ENCODE data around the gene ZP1. TPM values are rescaled to one million over a fixed set of nuclear protein-coding genes. Genes with fewer than 3 reads are reported as not detected.

Gene ZP1
- total and polyA plus RNA-seq, 2 of the 13 experiments (the other 11 are each of a cell fraction or from before 2014, with no cell fraction given) = 0.16 TPM; not detected in 1

GRCh38 chr11:60918939-60919265 is 51.6 kb downstream of the ZP1 start (continued):
- TF ChIP-seq, protein P1, sequence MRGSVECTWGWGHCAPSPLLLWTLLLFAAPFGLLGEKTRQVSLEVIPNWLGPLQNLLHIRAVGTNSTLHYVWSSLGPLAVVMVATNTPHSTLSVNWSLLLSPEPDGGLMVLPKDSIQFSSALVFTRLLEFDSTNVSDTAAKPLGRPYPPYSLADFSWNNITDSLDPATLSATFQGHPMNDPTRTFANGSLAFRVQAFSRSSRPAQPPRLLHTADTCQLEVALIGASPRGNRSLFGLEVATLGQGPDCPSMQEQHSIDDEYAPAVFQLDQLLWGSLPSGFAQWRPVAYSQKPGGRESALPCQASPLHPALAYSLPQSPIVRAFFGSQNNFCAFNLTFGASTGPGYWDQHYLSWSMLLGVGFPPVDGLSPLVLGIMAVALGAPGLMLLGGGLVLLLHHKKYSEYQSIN (CRISPR knock-in tag; IDR thresholded peaks at IDR 0.05; ENCODE audit: borderline replicate concordance) = no peak
- TF ChIP-seq SIX4 (CRISPR knock-in tag; IDR thresholded peaks at IDR 0.05) = no peak
- no peak for TF ChIP-seq PRPF4 (IDR thresholded peaks at IDR 0.05; ENCODE audit: low read depth, low read length, poor library complexity, severe bottlenecking)
- TF ChIP-seq, protein P2, sequence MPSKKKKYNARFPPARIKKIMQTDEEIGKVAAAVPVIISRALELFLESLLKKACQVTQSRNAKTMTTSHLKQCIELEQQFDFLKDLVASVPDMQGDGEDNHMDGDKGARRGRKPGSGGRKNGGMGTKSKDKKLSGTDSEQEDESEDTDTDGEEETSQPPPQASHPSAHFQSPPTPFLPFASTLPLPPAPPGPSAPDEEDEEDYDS (CRISPR knock-in tag; IDR thresholded peaks at IDR 0.05) = no peak
- TF ChIP-seq RFXANK (CRISPR knock-in tag; IDR thresholded peaks at IDR 0.05) = no peak
- no peak for TF ChIP-seq ADNP (CRISPR knock-in tag; IDR thresholded peaks at IDR 0.05)
- TF ChIP-seq RNF2 (conservative IDR thresholded peaks at IDR 0.05; ENCODE audit: low read depth) = no peak
- TF ChIP-seq ARNT (IDR thresholded peaks at IDR 0.05) = no peak

GRCh38 chr11:60919320-60919719 is 52.0 kb downstream of the ZP1 start:
- in situ Hi-C loops (cut with HindIII; ENCODE audit: extremely low pct_ligation_motif_present, low pct_unique_long_range_greater_than_20kb) = no loop called here
- Histone ChIP-seq H3K4me1 (ENCODE audit: insufficient read depth, low read length) (peaks cover 23% of the 10 kb centered on the region), H3K9me3 (ENCODE audit: low read length) (no peaks in the 10 kb centered on the region), H2AFZ (ENCODE audit: low read length) (no peak overlapping the region), H3K36me3 (replicated peaks in 1 of 2; ENCODE audit: control insufficient read depth in 1 of 2, insufficient read depth in 2 of 2, low read length in 2 of 2) (peaks cover 0 to 7% of the 10 kb centered on the region in 2 experiments; a peak in 3 of 5 replicates), H3K9ac (ENCODE audit: insufficient read depth, low read depth, low read length) (no peak overlapping the region), H3K27ac (ENCODE audit: extremely low read length, insufficient read depth, low read length) (no peak overlapping the region), H4K20me1 (ENCODE audit: insufficient read depth, low read length) (no peaks in the 10 kb centered on the region), H3K27me3 (ENCODE audit: control insufficient read depth in 1 of 2, insufficient read depth in 2 of 2, low read length in 2 of 2) (no peaks in the 10 kb centered on the region; a peak in 1 of 5 replicates), H3K4me2 (ENCODE audit: low read depth, low read length) (no peak overlapping the region), H3K79me2 (ENCODE audit: insufficient read depth, low read length) (no peaks in the 10 kb centered on the region), H3K4me3 (replicated peaks in 1 of 3; ENCODE audit: insufficient read depth in 1 of 3, low read depth in 2 of 3, low read length in 3 of 3) (no peak overlapping the region)
- BruUV-seq (replicated peaks) = no TSS peak
- DNase-seq (ENCODE audit: low spot score) (no peak), FAIRE-seq (no peak), ATAC-seq (no peak)
- 83% methylated on average over 1 of the region's 1 CpG for WGBS (ENCODE audit: low lambda C conversion rate)
- TF ChIP-seq, protein P3, sequence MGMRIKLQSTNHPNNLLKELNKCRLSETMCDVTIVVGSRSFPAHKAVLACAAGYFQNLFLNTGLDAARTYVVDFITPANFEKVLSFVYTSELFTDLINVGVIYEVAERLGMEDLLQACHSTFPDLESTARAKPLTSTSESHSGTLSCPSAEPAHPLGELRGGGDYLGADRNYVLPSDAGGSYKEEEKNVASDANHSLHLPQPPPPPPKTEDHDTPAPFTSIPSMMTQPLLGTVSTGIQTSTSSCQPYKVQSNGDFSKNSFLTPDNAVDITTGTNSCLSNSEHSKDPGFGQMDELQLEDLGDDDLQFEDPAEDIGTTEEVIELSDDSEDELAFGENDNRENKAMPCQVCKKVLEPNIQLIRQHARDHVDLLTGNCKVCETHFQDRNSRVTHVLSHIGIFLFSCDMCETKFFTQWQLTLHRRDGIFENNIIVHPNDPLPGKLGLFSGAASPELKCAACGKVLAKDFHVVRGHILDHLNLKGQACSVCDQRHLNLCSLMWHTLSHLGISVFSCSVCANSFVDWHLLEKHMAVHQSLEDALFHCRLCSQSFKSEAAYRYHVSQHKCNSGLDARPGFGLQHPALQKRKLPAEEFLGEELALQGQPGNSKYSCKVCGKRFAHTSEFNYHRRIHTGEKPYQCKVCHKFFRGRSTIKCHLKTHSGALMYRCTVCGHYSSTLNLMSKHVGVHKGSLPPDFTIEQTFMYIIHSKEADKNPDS (CRISPR knock-in tag; IDR thresholded peaks at IDR 0.05) = no peak
- TF ChIP-seq ZNF609 (CRISPR knock-in tag; IDR thresholded peaks at IDR 0.05; ENCODE audit: borderline replicate concordance) (no peak), CENPT (CRISPR knock-in tag; IDR thresholded peaks at IDR 0.05; ENCODE audit: low read depth) (no peak)
- CTCF ChIA-PET (ENCODE audit: low intra/inter-chr PET ratio, low total read pairs) = no interaction called here
- POLR2A ChIA-PET = no interaction called here
- intact Hi-C loops (cut with micrococcal nuclease; ENCODE audit: unreplicated experiment) = no loop called here
